Measurements from ENCODE around the gene CLEC12A. TPM values are rescaled to one million over a fixed set of nuclear protein-coding genes. Genes with fewer than 3 reads are reported as not detected.

CLEC12A gene
- polyA plus RNA-seq, 1 experiment: not detected

DNA sequence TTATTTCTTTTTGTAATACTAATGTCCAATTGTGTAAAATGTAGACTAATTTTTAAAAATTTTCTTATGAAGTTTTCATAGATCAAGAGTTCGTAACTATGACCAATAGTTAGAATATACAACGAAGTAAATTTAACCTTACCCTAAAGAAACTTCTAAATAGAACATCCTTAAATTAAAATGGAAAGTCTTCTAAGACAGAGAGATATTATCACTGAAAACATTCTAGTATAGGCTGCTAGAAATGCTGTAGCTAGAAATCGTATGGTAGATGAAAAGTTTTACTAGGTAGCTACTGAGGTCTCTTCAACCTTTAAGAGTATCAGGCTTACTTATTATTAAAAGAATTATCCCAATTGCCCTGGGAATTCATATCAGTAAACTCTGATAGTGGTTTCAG is 40.0 kb upstream of the CLEC12A start:
- POLR2A ChIA-PET: no interaction called here
- H3K4me3 ChIP-seq (ENCODE audit: low read depth, low read length): no peak overlapping the region
- no peak for DNase-seq (ENCODE audit: low read depth)
- CTCF ChIA-PET: interaction anchor here (0.6 to 1.2 kb wide), 3 partner anchors 22 to 180 kb away, joined by 3 to 4 read pairs (median 3); no protein-coding TSS in a partner anchor
- TF ChIP-seq, protein P1, sequence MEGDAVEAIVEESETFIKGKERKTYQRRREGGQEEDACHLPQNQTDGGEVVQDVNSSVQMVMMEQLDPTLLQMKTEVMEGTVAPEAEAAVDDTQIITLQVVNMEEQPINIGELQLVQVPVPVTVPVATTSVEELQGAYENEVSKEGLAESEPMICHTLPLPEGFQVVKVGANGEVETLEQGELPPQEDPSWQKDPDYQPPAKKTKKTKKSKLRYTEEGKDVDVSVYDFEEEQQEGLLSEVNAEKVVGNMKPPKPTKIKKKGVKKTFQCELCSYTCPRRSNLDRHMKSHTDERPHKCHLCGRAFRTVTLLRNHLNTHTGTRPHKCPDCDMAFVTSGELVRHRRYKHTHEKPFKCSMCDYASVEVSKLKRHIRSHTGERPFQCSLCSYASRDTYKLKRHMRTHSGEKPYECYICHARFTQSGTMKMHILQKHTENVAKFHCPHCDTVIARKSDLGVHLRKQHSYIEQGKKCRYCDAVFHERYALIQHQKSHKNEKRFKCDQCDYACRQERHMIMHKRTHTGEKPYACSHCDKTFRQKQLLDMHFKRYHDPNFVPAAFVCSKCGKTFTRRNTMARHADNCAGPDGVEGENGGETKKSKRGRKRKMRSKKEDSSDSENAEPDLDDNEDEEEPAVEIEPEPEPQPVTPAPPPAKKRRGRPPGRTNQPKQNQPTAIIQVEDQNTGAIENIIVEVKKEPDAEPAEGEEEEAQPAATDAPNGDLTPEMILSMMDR (IDR thresholded peaks at IDR 0.05; ENCODE audit: insufficient read depth, low read depth, low read length): no peak
- no peaks in the 10 kb centered on the region for H3K27me3 ChIP-seq (ENCODE audit: control insufficient read depth, insufficient read depth, low read length)
- H3K36me3 ChIP-seq (ENCODE audit: control insufficient read depth, insufficient read depth, low read length): no peaks in the 10 kb centered on the region

DNA sequence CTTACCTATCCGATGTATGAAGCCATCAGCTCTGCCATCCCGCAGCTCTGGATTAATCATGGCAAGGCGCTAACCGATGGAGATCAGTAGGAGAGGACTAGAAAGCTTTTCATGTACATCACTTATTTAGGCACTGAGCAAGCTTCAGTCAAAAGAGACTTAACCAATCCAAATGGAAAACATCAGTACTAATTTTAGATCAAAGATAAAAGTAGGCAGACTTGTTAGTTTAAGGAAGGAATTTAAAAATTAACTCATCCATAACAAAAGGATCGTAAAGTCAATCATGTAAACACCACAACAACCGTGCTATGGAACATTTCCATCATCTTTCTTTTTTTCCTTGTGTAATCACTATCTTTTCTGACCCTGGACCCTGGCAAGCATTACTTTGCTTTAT is 38.9 kb upstream of the CLEC12A start, which contains the start of gene CLEC2A:
Gene CLEC2A, minus strand, starts transcription at position 101 of the 400 bp plus-strand sequence. Its CDS starts 41 bp downstream, at position 60.
- ChIA-PET POLR2A (no interaction called here), CTCF (interaction anchor here (0.8 to 1.6 kb wide), 3 partner anchors 180 to 183 kb away, joined by 3 to 7 read pairs (median 3); no protein-coding TSS in a partner anchor)
- H3K4me3 ChIP-seq (ENCODE audit: low read depth, low read length): no peak within 1 kb of the TSS
- TF ChIP-seq, protein P1 (IDR thresholded peaks at IDR 0.05; ENCODE audit: insufficient read depth, low read depth, low read length): no peak
- no peak for DNase-seq (ENCODE audit: low read depth)
- no peaks in the 10 kb centered on the region for H3K36me3 ChIP-seq (ENCODE audit: control insufficient read depth, insufficient read depth, low read length)
- H3K27me3 ChIP-seq (ENCODE audit: control insufficient read depth, insufficient read depth, low read length): no peaks in the 10 kb centered on the region

DNA sequence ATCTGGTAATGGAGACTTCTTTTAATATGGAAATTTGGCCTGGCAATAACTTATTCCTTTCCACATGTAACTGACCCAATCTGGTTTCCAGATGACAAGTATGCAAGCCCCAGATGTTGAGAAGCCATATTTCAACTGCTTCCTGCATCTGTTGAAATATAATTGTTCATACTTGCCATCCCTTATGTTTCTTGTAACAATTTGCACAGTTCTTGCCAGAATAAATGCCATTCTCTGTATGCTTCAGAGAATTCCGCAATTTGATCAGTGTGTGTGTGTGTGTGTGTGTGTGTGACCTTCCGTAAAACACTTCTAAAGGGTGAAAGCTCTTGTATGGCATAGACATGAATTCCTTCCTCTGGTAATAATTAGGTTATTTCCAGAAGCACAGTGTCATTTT is 37.3 kb upstream of the CLEC12A start:
- TF ChIP-seq, protein P1 (IDR thresholded peaks at IDR 0.05; ENCODE audit: insufficient read depth, low read depth, low read length): no peak
- ChIA-PET CTCF (interaction anchor here (0.6 to 1.3 kb wide), 2 partner anchors 183 to 388 kb away, joined by 3 to 4 read pairs; no protein-coding TSS in a partner anchor), POLR2A (no interaction called here)
- H3K27me3 ChIP-seq (ENCODE audit: control insufficient read depth, insufficient read depth, low read length): no peaks in the 10 kb centered on the region
- no peaks in the 10 kb centered on the region for H3K36me3 ChIP-seq (ENCODE audit: control insufficient read depth, insufficient read depth, low read length)
- no peak overlapping the region for H3K4me3 ChIP-seq (ENCODE audit: low read depth, low read length)
- peak; percentile 9 for DNase-seq (ENCODE audit: low read depth)

DNA sequence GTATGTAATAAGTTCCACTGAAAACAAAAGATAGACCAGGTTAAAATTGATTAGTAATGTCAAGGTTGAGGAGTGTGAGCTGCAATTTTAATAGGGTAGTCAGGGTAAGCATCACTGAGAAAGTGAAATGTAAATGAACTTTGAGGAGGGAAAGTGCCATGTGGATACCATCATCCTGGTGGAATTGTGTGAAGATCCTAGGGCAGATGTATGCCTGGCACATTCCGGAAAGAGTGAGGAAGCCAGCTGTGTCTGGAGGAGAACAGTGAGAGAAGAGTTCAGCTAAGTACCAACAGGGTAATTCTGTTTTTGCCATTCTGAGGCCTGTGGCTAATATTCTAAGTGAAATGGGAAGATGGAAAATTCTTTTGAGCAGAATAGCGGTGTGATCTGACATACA is 36.2 kb upstream of the CLEC12A start:
- H3K36me3 ChIP-seq (ENCODE audit: control insufficient read depth, insufficient read depth, low read length): no peaks in the 10 kb centered on the region
- ChIA-PET CTCF (interaction anchor here (0.6 to 1.3 kb wide), 2 partner anchors 184 to 201 kb away, joined by 3 read pairs; no protein-coding TSS in a partner anchor), POLR2A (no interaction called here)
- TF ChIP-seq, protein P1 (IDR thresholded peaks at IDR 0.05; ENCODE audit: insufficient read depth, low read depth, low read length): no peak
- no peak for DNase-seq (ENCODE audit: low read depth)
- H3K27me3 ChIP-seq (ENCODE audit: control insufficient read depth, insufficient read depth, low read length): no peaks in the 10 kb centered on the region
- no peak overlapping the region for H3K4me3 ChIP-seq (ENCODE audit: low read depth, low read length)

DNA sequence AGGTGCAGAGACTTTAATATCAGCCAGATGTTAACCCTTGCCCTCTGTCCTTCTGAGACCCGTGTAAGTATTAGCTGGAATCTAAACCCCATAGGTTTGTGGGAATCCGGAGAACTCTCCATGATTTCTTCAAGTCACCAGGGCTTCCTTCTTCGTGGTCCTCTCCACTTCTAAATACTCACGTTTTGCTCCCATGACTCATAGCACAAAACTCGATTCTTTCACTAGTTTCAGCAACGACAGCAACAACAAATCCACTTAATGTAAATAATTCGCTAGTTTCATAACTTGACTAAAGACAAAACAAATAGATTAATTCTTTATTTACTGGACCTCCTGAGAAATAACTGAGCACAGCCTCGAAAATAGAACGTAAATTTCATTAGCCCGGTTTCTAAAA is 34.6 kb upstream of the CLEC12A start:
- H3K36me3 ChIP-seq (ENCODE audit: control insufficient read depth, insufficient read depth, low read length): no peaks in the 10 kb centered on the region
- DNase-seq (ENCODE audit: low read depth): no peak
- CTCF ChIA-PET: no interaction called here
- POLR2A ChIA-PET: no interaction called here
- TF ChIP-seq, protein P1 (IDR thresholded peaks at IDR 0.05; ENCODE audit: insufficient read depth, low read depth, low read length): no peak
- no peak overlapping the region for H3K4me3 ChIP-seq (ENCODE audit: low read depth, low read length)
- H3K27me3 ChIP-seq (ENCODE audit: control insufficient read depth, insufficient read depth, low read length): no peaks in the 10 kb centered on the region

Data from BJ (cell line).